AG09319 (cell line): ENCODE data around the gene TMEM109.

Source experiments
- DNase-seq: peaks from one replicate; pipeline ENCODE4 v3.0.0-alpha.2; 2010; ENCODE audit warnings: low read depth; ENCODE audit errors: extremely low read depth
- CTCF ChIP-seq: IDR thresholded peaks from 2 replicates; pipeline ENCODE4 v1.5.1; 2011; ENCODE audit warnings: low read depth, mild to moderate bottlenecking, inconsistent platforms, low read length, moderate library complexity

TMEM109 gene

GRCh38 chr11:60869451-60869825 lies 44.5 kb upstream of the TMEM109 start:
- DNase-seq: no peak
- no peak for TF ChIP-seq CTCF

GRCh38 chr11:60870276-60870675 lies 43.7 kb upstream of the TMEM109 start:
- DNase-seq: no peak
- TF ChIP-seq CTCF: no peak

- DNase-seq: no peak
- no peak for TF ChIP-seq CTCF
These were observed 43.1 kb upstream of the TMEM109 start for GRCh38 chr11:60870733-60871377.

- no peak for DNase-seq
- peak; percentile 10 for TF ChIP-seq CTCF
These were observed 42.4 kb upstream of the TMEM109 start for GRCh38 chr11:60871378-60872061.

- TF ChIP-seq CTCF: no peak
- DNase-seq: no peak
These were observed 41.6 kb upstream of the TMEM109 start for GRCh38 chr11:60872124-60872960.

- TF ChIP-seq CTCF: no peak
- DNase-seq: peak; percentile 31
These were observed 40.9 kb upstream of the TMEM109 start for GRCh38 chr11:60872961-60873524.
